ENCODE data around the gene SLC26A4. TPM values are rescaled to one million over a fixed set of nuclear protein-coding genes. Genes with fewer than 3 reads are reported as not detected.

The SLC26A4 gene
- total and polyA plus RNA-seq, 4 donors = 0.77 to 1.3 (median 0.92) TPM

- no CpG with 5 or more reads among the region's 2 CpGs for WGBS (ENCODE audit: insufficient coverage)
- no peaks in the 10 kb centered on the region for H3K27me3 ChIP-seq (ENCODE audit: control insufficient read depth, insufficient read depth, low read length)
- H3K36me3 ChIP-seq (ENCODE audit: control insufficient read depth, insufficient read depth, low read length) = no peaks in the 10 kb centered on the region
- H3K27ac ChIP-seq (ENCODE audit: low read depth, low read length) = no peak overlapping the region
- H3K9me3 ChIP-seq (ENCODE audit: control insufficient read depth, insufficient read depth, low read length) = no peaks in the 10 kb centered on the region
- H3K4me1 ChIP-seq (ENCODE audit: control insufficient read depth, insufficient read depth, low read length) = no peaks in the 10 kb centered on the region
- no peak for DNase-seq (ENCODE audit: low read depth in 4 of 6, low spot score in 6 of 6)
- no peak overlapping the region for H3K4me3 ChIP-seq (ENCODE audit: low read depth, low read length)
Observed at GRCh38 chr7:107767391-107767790, 106.8 kb downstream of the SLC26A4 start.

Small RNAs within 50 kb of the gene (small RNA-seq; reads per million reads assigned to genes)
- not detected for gene BANF1P5 (ENCODE audit: low replicate concordance)

Other genes starting within 250 kb of the SLC26A4 start
- 10 to 100 TPM in 1 of 2 donors, 1 to 10 TPM in 1; 5.1 to 38.2 TPM for gene GPR22, start 190.8 kb upstream of the SLC26A4 start, total RNA-seq
- gene GPR22, start 190.8 kb upstream of the SLC26A4 start, polyA plus RNA-seq (ENCODE audit: insufficient read length in 2 of 2) = 10 to 100 TPM; 11.8 to 19.4 TPM
- 10 to 100 TPM; 38.1 to 48.2 TPM for gene COG5, start 96.9 kb upstream of the SLC26A4 start, total RNA-seq
- gene COG5, start 96.9 kb upstream of the SLC26A4 start, polyA plus RNA-seq (ENCODE audit: insufficient read length in 2 of 2) = 10 to 100 TPM; 18.9 to 24.9 TPM
- 10 to 100 TPM; 11.1 to 16.2 TPM for gene DUS4L, start 96.9 kb upstream of the SLC26A4 start, total RNA-seq
- gene DUS4L, start 96.9 kb upstream of the SLC26A4 start, polyA plus RNA-seq (ENCODE audit: insufficient read length in 2 of 2) = 10 to 100 TPM; 14.8 to 16.3 TPM
- 10 to 100 TPM; 74.3 to 85.4 TPM for gene BCAP29, start 80.6 kb upstream of the SLC26A4 start, total RNA-seq
- gene BCAP29, start 80.6 kb upstream of the SLC26A4 start, polyA plus RNA-seq (ENCODE audit: insufficient read length in 2 of 2) = 10 to 100 TPM; 48.7 to 66.0 TPM
- 10 to 100 TPM; 28.9 to 29.9 TPM for gene CBLL1, start 83.3 kb downstream of the SLC26A4 start, total RNA-seq
- gene CBLL1, start 83.3 kb downstream of the SLC26A4 start, polyA plus RNA-seq (ENCODE audit: insufficient read length in 2 of 2) = 10 to 100 TPM; 28.7 to 33.7 TPM
- not detected for gene SLC26A3, start 142.4 kb downstream of the SLC26A4 start, total RNA-seq
- not detected for gene SLC26A3, start 142.4 kb downstream of the SLC26A4 start, polyA plus RNA-seq (ENCODE audit: insufficient read length in 2 of 2)
- gene DLD, start 230.4 kb downstream of the SLC26A4 start, total RNA-seq = 10 to 100 TPM; 56.1 to 98.5 TPM
- 10 to 100 TPM; 84.9 to 92.7 TPM for gene DLD, start 230.4 kb downstream of the SLC26A4 start, polyA plus RNA-seq (ENCODE audit: insufficient read length in 2 of 2)